ENCODE results near the gene DDX41.

GRCh38 chr5:177490992-177491391 is 25.8 kb downstream of the DDX41 start:
- TF ChIP-seq CTCF (IDR thresholded peaks at IDR 0.05), result no peak
- no peak for TF ChIP-seq POLR2AphosphoS5 (IDR thresholded peaks at IDR 0.05; ENCODE audit: insufficient read depth in 1 of 2, low read depth in 1 of 2)

Measured in vagina (tissue), 2 donors.